Loucy (cell line): ENCODE measurements around the gene PRRC2B.

ENCODE experiments used
- H2AFZ ChIP-seq: fragments of 200-600 bp; sonication (generic); 2 replicates; pipeline ENCODE4 v1.6.0; 2016; ENCODE audit warnings: antibody characterized with exemption, mild to moderate bottlenecking, low read length, moderate library complexity
- H3F3A ChIP-seq: fragments of 200-600 bp; 2 replicates; pipeline ENCODE4 v1.6.0; 2016; ENCODE audit warnings: antibody characterized with exemption, low read depth, mild to moderate bottlenecking
- H3K27me3 ChIP-seq: fragments of 200-600 bp; sonication (generic); 2 replicates; pipeline ENCODE4 v1.6.1; 2014; ENCODE audit warnings: low read length, mild to moderate bottlenecking; ENCODE audit not compliant: insufficient read depth, poor library complexity, severe bottlenecking
- H3K36me3 ChIP-seq: fragments of 200-600 bp; sonication (generic); 2 replicates; pipeline ENCODE4 v1.6.1; 2016; ENCODE audit warnings: low read length; ENCODE audit not compliant: insufficient read depth
- H3K4me1 ChIP-seq: fragments of 200-600 bp; sonication (generic); 2 replicates; pipeline ENCODE4 v1.5.1; 2014; ENCODE audit warnings: low read length, mild to moderate bottlenecking; ENCODE audit not compliant: insufficient read depth, poor library complexity, severe bottlenecking
- H3K4me2 ChIP-seq: fragments of 200-600 bp; sonication (generic); 2 replicates; pipeline ENCODE4 v1.6.0; 2014; ENCODE audit warnings: antibody characterized with exemption, low read length, low read depth, mild to moderate bottlenecking; ENCODE audit not compliant: poor library complexity, severe bottlenecking
- H3K4me3 ChIP-seq: fragments of 200-600 bp; sonication (generic); 2 replicates; pipeline ENCODE4 v1.5.1; 2014; ENCODE audit warnings: low read length, mild to moderate bottlenecking, mixed read lengths; ENCODE audit not compliant: poor library complexity, severe bottlenecking
- H3K79me2 ChIP-seq: fragments of 200-600 bp; sonication (generic); 2 replicates; pipeline ENCODE4 v1.6.1; 2014; ENCODE audit warnings: low read length; ENCODE audit not compliant: insufficient read depth
- H3K9ac ChIP-seq: fragments of 200-600 bp; sonication (generic); 2 replicates; pipeline ENCODE4 v1.6.0; 2014; ENCODE audit warnings: mild to moderate bottlenecking, low read depth, low read length, moderate library complexity; ENCODE audit not compliant: poor library complexity, severe bottlenecking
- H3K9me2 ChIP-seq: fragments of 200-600 bp; sonication (generic); replicated peaks from 2 replicates; pipeline ENCODE4 v1.6.1; 2016; ENCODE audit warnings: low read depth, low read length, mixed read lengths
- H3K9me3 ChIP-seq: fragments of 200-600 bp; sonication (generic); 2 replicates; pipeline ENCODE4 v1.6.1; 2014; ENCODE audit warnings: mild to moderate bottlenecking, antibody characterized with exemption, low read length, low read depth; ENCODE audit not compliant: insufficient read depth
- H4K20me1 ChIP-seq: fragments of 200-600 bp; sonication (generic); 2 replicates; pipeline ENCODE4 v1.6.0; 2014; ENCODE audit warnings: antibody characterized with exemption, low read length, mild to moderate bottlenecking; ENCODE audit not compliant: insufficient read depth, poor library complexity, severe bottlenecking
- EZH2phosphoT487 ChIP-seq: fragments of 200-600 bp; IDR thresholded peaks from 2 replicates; pipeline ENCODE4 v1.6.1; 2018; ENCODE audit warnings: antibody characterized with exemption, mild to moderate bottlenecking, moderate library complexity, borderline replicate concordance
- TF ChIP-seq, protein P1 (sequence below): fragments of 200-600 bp; sonication (generic); conservative IDR thresholded peaks from 2 replicates; pipeline ENCODE4 v1.5.1; 2014; ENCODE audit warnings: mild to moderate bottlenecking, antibody characterized with exemption, low read length

Gene PRRC2B

DNA sequence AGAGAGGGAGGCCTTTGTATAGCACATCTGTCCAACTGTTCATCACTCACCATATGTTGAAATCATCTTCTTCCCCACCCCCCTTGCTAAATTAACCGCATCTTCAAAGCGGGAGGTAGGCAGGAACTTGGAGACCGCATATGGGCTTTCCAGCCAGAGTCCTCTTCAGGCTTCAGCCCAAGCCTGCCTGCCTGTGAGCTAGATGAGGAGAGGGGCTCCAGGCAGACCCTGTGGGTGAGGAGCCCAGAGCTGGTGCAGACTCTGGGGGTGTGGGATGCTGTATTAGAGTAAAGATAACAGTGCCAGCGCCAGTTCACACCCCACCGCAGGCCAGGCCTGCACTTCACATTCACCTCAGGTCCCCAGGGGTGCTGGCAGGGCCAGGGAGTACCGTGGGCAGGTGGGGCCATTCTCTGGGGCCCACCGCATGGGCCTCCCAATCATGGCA is 16.2 kb downstream of the PRRC2B start:
- H3K27me3 ChIP-seq, result no peaks in the 10 kb centered on the region
- TF ChIP-seq, protein P1, sequence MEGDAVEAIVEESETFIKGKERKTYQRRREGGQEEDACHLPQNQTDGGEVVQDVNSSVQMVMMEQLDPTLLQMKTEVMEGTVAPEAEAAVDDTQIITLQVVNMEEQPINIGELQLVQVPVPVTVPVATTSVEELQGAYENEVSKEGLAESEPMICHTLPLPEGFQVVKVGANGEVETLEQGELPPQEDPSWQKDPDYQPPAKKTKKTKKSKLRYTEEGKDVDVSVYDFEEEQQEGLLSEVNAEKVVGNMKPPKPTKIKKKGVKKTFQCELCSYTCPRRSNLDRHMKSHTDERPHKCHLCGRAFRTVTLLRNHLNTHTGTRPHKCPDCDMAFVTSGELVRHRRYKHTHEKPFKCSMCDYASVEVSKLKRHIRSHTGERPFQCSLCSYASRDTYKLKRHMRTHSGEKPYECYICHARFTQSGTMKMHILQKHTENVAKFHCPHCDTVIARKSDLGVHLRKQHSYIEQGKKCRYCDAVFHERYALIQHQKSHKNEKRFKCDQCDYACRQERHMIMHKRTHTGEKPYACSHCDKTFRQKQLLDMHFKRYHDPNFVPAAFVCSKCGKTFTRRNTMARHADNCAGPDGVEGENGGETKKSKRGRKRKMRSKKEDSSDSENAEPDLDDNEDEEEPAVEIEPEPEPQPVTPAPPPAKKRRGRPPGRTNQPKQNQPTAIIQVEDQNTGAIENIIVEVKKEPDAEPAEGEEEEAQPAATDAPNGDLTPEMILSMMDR, result no peak
- no peak for TF ChIP-seq EZH2phosphoT487
- H3K9me2 ChIP-seq, result no peaks in the 10 kb centered on the region
- H3K9ac ChIP-seq, result no peak overlapping the region
- no peak overlapping the region for H2AFZ ChIP-seq
- H3K4me1 ChIP-seq, result peaks cover 62% of the 10 kb centered on the region
- peaks cover 96% of the 10 kb centered on the region for H4K20me1 ChIP-seq
- H3K4me3 ChIP-seq, result peak overlapping the region; percentile 54
- peaks cover 100% of the 10 kb centered on the region for H3K79me2 ChIP-seq
- H3K36me3 ChIP-seq, result peaks cover 10% of the 10 kb centered on the region; the same call in 1 of the 2 replicates
- peak overlapping the region; percentile 73 for H3K4me2 ChIP-seq
- H3F3A ChIP-seq, result 0 out of 2 replicates have a peak, but pooled peaks cover 4% of the 10 kb centered on the region
- no peaks in the 10 kb centered on the region for H3K9me3 ChIP-seq

DNA sequence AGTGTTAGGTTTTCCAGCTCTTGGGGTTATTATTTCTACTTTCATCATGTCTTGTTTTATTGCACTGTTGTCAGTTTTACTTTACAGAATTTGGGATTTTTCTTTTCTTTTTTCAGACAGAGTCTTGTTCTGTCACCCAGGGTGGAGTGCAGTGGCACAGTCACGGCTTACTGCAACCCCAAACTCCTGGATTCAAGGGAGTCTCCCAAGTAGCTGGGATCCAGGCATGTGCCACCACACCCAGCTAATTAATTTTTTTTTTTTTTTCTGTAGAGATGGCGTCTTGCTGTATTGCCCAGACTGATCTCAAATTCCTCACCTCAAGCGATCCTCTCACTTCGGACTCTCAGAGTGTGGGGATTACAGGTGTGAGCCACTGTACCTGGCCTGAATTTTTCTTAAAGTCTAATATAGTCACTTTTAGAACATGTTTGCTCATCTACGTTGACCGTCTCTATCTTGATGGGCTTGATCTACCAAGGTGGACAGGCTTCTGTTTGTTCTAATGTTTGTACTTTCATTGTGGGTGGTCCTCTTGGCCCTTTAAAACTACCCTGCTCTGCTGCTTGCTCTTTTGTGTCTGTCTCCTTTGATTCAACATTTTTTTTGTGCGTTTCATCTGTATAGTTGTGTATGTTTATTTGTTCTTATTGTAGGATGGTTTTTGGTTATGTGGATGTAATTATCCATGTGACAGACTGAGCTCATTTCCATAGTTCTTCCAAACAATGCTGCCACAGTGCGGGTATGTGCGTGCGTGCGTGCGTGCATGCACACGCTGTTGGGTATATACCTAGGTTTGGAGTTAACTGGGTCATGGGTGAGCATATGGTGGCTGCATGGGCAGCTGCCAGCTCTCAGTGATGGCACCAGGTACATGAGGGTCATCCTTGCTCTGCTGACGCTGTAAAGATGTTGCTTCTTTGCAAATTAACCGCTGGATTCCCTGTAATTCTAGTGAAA is 18.1 kb downstream of the PRRC2B start:
- Histone ChIP-seq H3F3A (0 out of 2 replicates have a peak, but pooled peaks cover 4% of the 10 kb centered on the region), H3K9ac (no peak overlapping the region), H3K9me2 (no peaks in the 10 kb centered on the region), H3K27me3 (no peaks in the 10 kb centered on the region), H3K9me3 (no peaks in the 10 kb centered on the region), H3K36me3 (peaks cover 4% of the 10 kb centered on the region; the same call in 1 of the 2 replicates), H3K4me2 (no peak overlapping the region), H3K4me1 (peaks cover 43% of the 10 kb centered on the region), H4K20me1 (peaks cover 96% of the 10 kb centered on the region), H3K4me3 (no peak overlapping the region), H2AFZ (no peak overlapping the region), H3K79me2 (peaks cover 100% of the 10 kb centered on the region)
- TF ChIP-seq EZH2phosphoT487, result no peak
- TF ChIP-seq, protein P1, result no peak

DNA sequence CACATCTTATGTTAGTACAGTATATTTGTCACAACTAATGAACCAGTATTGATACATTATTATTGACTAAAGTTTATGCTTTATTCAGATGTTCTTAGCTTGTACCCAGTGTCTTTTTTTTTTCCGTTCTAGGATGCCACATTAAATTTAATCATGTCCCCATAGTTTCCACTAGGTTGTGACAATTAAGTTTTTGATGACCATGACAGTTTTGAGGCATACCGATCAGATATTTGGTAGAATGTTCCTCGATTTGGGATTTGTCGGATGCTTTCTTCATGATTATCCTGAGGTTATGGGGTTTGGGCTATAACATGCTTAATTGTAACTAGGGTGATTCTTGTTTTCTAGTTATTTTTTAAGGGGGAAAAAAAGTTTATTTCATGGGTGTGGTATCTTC is 22.6 kb downstream of the PRRC2B start:
- Histone ChIP-seq H3F3A (no peaks in the 10 kb centered on the region), H3K4me2 (no peak overlapping the region), H3K9me2 (no peaks in the 10 kb centered on the region)

More for the DNA sequence above, 22.6 kb downstream of the PRRC2B start:
- peaks cover 36% of the 10 kb centered on the region; the same call in 1 of the 2 replicates for H3K36me3 ChIP-seq
- H4K20me1 ChIP-seq, result peaks cover 100% of the 10 kb centered on the region
- H3K4me3 ChIP-seq, result no peak overlapping the region
- H2AFZ ChIP-seq, result no peak overlapping the region
- H3K79me2 ChIP-seq, result peaks cover 100% of the 10 kb centered on the region
- H3K4me1 ChIP-seq, result peaks cover 7% of the 10 kb centered on the region
- H3K27me3 ChIP-seq, result no peaks in the 10 kb centered on the region
- no peak overlapping the region for H3K9ac ChIP-seq
- TF ChIP-seq, protein P1, result no peak
- no peak for TF ChIP-seq EZH2phosphoT487
- no peaks in the 10 kb centered on the region for H3K9me3 ChIP-seq
